ELF-1 (cell line): ENCODE data around the gene CPED1.
"Not testable (repeated sequence)": the region's sequence is repeated elsewhere in the genome, so short reads cannot be mapped to it uniquely, and the experiment has no call there.

Experiments
- DNase-seq: peaks from one replicate; pipeline ENCODE4 v3.0.0-alpha.2; 2016; ENCODE audit warnings: low read depth, low spot score

CPED1 gene

DNA sequence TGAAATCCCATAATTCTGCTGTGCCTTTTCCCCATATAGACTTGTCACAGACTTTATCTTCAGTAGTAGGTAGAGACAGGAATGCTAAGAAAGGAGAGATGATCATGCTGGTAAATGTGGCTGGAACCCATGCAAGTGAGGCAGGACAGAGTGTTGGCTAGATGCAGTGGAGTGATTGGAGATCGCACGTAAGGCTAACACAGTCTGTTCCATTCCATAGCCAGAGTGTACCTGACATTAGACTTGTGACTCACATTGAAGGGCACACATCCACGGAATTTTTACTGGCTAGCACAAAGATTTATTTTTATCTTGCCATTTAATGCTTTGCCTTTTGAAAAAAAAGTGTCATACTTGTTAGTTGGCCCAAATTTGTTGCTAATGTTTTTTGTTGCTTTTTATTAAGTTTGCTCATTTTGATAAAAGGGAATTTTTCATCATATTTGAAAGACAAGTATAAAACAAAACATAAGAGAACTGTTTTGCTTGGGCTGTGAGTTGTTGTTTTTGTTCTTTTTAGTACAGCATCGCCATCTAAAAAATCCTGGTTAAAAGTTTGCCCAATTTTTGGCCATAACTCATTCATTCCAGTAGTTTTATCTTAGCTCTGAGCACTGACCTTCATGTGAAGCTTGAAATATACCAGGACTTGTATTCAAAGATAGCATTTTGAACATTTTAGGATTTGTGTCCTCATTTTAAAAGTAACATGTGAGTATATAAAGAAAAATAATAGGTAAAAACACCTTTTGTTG, 81.0 kb downstream of the CPED1 start:
- no peak for DNase-seq

DNA sequence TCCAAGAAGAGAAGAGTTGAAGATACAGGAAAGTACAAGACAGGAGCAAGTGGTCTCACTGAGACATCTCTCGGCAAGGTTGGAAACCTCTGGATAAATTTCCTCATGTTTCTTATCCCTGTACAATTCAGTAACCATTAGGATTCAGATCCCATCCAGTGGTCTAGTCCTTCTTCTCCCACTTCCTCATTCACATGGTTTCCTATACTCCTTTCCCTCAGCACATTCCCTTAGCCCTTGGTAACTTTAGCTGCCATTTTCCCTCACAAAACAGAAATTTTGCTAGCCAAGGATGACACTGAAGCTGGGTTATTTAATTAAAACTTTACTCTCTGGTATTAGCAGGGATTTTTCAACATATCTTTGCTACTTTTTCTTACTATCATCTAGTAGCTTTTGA, 82.6 kb downstream of the CPED1 start:
- no peak for DNase-seq

DNA sequence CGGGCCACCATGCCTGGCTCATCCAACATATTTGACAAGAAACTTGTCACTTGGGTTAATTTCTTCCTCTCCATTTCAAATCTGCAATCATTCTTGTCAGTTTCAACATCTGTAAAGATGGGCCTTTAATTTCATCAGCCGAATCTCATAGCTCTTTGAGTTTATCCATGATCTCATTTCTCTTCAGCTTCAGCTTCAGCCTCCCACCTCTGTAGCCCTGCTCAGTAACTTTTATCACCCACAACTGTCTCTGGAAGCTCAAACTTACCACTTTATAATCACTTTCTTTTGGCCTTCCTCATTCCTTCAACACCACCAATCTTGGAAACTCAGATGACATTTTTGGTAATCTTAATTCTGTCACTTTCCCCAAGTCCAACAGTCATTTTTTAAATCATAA, 83.2 kb downstream of the CPED1 start:
- no peak for DNase-seq

DNA sequence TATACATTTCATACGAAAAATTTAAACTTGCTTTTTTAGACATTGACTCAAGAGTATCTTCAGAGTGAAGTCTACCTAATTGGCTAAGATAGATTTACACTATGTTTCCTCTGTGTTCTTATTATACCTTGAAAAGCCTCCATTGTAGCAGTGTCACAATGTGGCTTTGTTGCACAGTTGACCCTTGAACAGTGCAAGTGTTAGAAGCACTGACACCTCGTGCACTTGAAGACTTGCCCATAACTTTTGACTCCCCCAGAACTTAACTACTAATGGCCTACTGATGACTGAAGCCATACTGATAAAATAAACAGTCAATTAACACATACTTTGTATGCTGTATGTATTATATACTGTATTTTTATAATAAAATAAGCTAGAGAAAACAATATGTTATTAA, 84.3 kb downstream of the CPED1 start:
- no peak for DNase-seq

DNA sequence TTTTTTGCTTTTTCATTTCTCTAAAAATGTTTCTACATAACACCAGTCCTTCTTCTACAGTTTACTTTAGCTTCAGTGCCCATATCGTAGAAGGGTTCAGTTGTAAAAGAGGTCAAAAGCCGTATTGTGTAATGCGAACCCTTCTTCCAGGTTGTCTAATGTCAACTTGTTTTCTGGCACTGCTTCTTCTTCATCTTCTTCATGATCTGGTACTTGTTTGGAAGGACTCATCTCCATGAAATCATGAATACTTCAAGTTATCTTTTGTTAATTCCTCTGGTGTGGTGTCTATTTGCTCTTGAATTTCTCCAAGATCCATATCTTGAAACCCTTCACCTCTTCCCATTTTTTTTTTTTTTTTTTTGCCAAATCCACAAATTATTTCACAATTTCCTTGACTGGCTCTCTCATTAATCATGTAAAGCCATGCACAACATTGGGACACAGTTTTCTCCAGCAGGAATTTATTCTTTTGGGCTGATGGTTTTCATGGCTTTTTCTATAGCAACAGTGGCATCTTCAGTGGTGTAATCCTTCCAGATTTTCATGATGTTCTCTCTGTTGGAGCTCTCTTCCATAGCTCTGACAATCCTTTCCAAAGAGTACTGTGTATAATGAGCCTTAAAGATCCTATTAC, 85.1 kb downstream of the CPED1 start:
- DNase-seq: no peak

DNA sequence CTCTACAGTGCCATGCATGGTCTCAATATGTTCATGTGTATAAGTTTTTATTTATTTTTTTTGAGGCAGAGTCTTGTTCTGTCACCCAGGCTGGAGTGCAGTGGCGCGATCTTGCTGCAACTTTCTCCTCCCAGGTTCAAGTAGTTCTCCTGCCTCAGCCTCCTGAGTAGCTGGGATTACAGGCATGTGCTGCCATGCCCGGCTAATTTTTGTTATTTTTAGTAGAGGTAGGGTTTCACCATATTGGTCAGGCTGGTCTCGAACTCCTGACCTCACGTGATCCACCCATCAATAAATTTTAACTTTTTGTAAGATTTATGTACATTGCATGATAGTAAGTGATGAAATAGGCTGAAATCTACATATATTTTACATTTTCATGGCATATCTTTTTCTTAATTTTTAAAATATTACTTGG, 86.9 kb downstream of the CPED1 start:
- DNase-seq: not testable (repeated sequence)

DNA sequence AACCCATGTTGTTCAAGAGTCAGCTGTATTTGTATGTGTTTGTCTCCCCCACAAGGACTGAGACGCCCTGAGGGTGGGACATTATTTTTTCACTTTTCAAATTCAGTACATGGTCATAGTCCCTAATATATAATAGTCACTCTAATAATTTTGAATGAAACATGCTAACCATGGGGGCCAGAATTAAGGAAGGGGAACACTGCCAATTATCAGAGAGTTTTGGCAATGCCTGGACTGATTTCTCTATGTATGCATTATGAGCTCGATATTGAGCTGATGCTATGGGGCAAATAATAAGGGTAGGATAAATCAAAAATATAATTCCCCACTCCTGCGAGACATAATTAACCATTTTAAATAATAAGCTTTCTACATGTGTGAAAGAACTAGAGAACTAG, 87.4 kb downstream of the CPED1 start:
- DNase-seq: no peak

DNA sequence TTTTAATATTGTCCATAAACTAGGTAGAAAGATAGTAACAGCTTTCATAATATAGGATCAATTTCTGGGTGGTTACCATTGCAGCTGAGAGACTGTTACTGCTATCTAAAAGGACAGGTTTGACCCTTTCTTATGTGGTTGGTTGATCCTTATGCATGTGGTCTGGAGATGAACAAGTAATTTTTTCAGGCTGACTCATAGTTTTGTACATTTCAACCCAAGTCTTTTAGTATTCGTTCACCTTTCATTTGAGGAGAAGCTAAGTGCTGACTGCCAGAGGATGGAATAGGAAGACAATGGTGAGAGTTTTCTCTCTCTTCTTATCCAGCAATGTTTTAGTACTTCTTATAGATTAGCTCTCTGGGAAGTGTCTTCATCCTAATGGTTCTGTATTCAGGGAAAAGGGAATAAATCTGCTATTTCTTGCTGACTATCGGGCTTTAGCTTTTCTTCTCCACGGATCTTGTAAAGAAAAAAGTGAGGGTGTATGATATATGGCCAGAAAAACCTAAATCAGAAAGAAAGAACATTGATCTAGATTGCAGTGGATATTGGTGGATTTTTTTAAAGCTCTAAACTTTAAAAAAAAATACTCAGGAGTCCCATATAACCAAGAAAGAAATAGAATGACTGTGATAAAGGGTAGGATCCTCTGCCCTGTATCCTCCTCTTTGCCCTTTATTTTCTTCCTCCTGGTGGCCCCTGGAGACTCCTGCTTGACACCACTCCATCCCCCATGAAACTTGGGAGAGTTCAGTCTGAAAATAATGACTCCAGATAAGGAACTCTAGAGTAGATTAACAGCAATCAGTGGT, 88.0 kb downstream of the CPED1 start:
- no peak for DNase-seq

DNA sequence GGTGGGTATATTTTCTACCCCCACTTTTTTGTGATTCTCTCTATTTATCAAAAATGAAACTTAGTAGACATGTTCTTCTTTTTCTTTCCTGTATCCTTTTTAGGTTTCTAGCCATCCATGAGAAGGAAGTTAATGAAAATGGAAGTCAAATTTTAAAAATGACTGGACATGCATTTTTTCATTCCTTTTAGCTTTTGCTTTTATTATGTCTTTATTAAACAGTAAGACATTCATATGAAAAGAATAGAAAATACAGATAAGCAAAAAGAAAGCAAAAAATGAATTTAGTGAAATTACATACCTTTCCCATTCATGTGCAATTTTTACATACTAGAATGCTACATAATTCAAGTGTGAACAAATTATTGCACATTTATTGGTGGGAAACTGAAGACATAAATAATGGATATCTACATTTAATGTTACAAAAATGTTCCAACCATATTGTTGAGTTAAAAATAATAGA, 88.7 kb downstream of the CPED1 start:
- DNase-seq: no peak

DNA sequence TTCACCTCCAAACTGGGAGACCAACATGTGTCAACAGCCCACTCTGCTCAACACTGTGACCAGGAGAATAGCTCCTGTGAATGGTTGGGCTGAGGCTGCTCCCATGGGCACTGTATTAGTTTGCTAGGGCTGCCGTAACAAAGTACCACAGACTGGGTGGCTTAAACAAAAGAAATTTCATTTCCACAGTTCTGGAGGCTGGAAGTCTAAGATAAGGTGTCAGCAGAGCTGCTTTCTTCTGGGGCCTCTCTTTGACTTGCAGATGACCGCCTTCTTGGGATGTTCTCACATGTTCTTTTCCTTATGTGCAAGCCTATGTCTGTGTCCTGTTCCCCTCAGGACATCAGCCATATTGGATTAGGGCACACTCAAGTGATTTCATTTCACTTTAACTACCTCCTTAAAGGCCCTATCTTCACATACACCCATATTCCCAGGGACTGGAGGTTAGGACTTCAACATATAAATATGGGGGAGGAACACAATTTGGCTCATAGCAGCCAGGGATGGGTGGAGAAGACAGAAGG, 90.3 kb downstream of the CPED1 start:
- DNase-seq: no peak

DNA sequence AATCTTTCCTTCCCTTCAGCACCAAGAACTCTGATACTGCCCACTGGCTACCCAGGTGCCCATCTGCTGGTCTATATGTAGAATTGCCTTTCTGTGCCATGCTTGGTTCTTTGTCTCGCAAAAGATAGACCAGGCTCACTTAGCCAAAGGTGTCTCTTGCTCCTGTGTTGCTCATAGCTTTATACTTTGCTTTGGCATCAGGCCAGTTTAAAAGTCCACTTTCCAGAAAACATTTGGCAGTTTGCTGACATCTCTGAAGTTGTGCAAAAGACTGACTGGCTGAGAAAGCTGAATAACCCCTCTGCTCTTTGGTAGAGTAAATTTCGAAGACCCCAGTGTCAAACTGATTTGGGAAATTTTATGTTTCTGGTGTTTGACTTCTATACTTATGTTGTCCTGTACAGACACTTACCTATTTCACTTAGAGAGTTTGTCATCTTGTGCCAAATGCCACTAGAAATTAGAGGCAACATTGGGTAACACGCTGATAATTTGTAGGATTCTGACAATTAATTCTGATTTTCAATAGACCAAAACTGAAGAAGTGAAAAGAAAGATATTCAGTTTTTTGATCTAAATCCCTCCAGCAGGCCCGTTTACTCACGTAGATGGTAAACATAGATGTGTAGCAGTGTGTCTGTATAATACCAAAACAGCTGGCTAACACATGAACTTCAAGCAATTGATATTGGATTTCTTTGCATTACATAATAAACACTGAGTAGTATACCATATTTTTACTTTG, 91.1 kb downstream of the CPED1 start:
- DNase-seq: no peak

DNA sequence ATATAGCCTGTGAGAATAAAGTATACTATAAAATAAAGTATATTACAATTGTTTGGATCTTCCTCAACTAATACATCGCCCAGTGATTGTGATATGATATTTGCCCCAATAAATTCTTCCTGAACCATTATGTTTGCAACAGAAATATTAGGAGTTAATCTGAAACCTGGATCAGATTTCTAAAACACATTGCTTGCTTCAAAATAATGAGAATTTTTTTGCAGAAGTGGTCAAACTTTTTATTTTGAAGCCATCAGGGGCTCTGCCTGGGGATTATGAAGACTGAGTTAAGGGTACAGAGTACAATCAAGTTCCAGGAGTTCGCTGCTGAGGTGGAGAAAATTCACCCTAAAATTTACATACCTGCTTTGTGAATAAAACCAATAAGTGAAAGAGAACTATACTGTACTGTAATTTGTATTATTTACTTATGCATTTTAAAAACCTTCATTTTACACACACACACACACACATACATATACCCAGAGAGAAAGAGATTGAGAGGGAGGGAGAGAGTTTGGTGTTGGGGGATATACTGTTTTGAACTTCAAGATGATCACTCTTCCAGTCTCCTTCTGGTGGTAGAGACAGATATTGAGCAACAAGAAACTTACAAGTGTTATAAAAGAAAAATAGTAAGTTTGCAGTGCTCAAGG, 91.9 kb downstream of the CPED1 start:
- DNase-seq: no peak

DNA sequence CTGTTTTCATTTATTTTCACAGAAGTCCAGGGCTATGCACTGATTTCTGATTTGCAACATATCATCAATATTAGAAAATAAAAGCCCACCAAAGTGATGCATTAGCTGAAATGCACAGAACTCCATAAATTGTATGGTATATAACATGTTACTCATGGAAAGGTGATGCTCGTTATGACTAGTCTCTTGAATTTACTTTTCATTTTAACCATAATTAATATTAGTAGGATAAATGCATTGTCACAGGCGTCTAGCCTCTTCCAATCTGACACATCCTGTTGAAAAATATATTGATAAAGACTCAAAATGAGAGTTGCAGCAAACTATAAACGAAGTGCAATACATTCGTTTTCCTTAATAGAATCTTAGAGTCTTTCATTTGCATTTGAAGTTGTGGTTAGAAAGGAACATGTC, 92.4 kb downstream of the CPED1 start:
- DNase-seq: no peak

DNA sequence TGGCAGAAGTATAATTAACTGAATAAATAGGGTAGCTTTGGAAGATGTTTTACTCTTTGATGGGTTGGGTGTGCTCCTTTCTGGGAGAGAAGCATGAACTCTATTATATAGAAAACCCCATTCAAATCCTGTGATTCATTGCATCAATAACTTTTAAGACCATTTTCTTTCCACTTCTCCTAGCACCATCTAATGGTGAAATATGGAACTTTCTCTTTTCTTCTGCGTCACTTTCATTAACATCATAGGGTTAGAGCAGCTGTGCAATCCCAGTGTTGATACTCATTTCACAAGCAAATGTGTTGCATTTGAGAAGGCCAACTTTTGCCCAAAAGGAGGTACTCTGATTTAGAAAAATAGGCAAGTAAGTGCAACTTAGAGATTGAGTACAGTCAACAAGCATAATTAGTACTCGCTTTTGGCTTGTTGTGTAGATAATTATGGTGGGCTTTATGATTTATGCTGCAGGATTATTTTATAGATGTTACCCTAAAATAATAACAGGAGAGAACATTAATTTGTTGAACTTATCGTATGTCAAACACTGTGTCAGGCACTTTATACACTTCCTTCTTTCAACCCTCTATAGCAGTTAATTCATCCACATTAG, 92.9 kb downstream of the CPED1 start:
- DNase-seq: no peak

DNA sequence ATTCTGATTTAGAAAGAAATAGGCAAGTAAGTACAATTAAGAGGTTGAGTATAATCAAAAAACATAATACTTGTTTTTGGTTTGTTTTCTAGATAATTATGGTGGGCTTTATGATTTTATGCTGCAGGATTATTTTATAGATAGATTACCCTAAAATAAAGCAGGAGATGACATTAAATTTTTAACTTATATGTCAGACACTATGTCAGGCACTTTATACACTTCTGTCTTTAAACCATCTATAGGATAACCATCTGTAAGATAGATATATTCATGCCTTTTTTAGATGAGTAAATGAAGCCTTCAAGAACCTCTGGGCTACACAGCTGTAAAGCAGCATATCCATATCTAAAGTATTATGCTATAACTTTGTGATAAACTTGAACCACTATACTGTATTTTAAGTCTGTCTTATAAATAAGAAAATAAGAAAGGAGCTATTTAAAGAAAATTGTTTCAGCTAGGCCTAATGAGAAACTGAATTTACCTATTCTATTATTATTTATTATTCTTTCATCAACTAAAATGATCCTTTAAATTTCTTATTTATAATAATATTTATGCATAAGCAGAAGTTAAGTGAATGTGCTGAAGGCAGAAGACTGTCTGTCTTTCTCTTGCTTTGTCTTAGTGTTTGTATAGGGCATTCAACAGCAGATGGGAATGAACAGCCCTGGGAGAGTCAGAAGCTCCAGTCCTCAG, 94.0 kb downstream of the CPED1 start:
- DNase-seq: no peak

DNA sequence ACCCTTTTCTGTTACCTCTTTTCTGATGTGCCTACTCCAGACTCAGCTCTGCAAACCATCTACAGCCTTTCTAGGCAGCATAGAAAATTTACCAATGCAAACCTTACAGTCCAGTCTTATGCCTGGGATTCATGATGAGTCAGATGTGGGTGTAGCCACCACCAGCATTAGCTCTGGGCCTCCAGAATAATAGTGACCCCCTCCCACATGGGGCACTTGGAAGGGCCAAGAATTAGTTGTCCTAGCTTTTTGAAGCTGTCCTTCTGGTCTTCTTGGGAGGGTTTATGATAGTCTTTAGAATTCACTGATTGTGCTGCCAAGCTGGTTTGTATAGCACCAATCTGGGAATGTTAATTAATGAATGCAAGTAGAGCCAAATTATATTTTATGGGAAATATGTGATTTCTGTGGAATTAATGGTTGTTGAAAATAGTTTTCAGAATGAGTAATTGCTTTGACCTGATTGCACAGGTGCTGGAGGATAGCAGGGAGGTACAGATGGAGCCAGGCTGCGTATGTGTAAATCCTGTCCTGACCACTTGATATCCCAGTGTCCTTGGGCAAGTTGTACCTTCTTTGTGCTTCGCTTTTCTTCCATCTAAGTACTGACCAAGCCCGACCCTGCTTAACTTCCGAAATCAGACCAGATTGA, 94.8 kb downstream of the CPED1 start:
- no peak for DNase-seq

DNA sequence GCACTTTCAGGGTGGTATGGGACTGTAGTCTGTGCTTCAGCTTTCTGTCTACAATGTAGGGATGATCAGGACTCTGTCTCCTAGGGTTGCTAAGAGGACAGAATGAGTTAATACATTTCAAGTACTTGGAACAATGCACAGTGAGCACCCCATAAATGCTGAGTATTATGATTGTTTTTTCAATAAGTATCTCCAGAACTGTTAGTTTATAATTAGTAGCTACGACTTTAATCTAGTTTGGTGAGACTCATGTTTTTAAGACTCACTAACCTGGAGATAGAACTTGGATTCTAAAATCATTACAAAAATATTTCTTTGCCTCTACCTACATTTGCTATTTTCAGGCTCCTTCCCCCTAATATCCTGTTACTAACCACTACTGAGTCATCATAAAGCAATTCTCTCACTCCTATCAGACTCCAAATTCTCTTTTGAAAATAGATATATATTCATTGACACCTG, 95.3 kb downstream of the CPED1 start:
- DNase-seq: no peak

DNA sequence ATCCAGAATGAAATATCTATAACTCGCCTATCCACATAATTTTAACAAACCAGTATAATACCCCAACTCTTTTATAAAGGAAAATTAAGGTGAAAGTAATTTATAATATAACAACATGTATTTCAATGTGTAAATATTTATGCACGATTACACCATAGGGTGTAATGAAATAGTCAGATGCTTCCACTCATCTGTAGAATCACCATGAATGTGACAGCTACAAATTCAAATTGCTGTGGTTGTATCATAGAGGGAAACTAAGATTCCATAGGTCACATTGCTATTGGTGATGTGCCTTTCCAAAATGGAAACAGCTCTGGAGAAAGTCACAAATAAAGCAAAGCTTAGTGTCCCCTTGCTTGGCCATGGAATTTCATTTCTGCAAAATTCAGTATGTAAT, 95.7 kb downstream of the CPED1 start:
- DNase-seq: no peak

DNA sequence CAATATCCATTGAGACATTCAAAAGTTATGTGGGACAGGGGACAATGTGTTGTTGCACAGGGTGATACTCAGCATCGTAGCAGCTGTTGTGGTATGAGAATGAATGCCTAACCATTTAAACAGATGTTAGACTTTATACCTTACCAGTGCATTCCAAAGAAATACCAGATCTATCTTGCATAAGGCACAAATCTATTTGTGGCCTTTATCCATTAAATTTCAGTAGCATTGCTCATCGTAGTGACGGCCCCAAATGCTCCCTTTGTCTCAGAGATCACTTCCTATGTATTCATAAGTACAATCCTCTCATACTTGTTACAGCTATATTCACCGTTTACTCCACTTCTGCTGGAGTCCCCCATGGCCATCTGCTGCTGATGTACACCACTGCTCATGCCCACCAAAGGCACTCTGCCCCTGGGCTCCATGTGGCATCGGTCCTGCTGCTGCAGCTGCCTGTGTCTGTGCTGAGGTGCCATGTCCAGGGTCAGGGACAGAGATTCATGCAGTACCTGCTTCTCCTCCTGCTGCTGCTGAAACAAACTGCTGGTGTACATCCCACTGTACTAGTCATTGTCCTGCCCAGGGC, 96.3 kb downstream of the CPED1 start:
- no peak for DNase-seq
